H4 (cell line): ENCODE data around the gene SLC2A5. TPM values are rescaled to one million over a fixed set of nuclear protein-coding genes. Genes with fewer than 3 reads are reported as not detected.
"Not testable (repeated sequence)": the region's sequence is repeated elsewhere in the genome, so short reads cannot be mapped to it uniquely, and the experiment has no call there.

Experiments
- DNase-seq: peaks from one replicate; pipeline ENCODE4 v3.0.0-alpha.2; 2015; ENCODE audit warnings: low spot score
- total RNA-seq: library from RNA; depleted of rRNA; stranded (reverse); fragments of >200 nt; shearing (Covaris generic); gene quantifications from 2 replicates; pipeline ENCODE4 v1.2.3, GENCODE V29; 2014

Gene SLC2A5
- total RNA-seq, 1 experiment from 2014 or later: 1.7 TPM

- no peak for DNase-seq
Measured at GRCh38 chr1:9035226-9035625, 34.2 kb downstream of the SLC2A5 start.

DNA sequence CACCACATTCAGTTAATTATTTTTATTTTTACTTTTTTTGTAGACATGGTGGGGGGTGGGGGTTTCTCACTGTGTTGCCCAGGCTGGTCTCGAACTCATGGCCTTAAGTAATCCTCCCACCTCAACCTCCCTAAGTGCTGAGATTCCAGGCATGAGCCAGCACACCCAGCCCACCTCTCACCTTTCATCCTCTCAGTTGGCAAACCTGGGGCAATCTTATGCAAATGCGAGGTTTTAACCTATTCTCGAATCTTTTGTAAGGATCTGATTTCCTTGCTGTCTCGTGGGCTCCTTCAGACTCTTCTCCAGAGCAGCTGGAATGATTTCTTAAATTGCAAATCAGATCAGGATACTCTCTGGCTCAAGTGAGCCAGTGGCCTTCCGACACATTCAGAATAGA lies 36.1 kb downstream of the SLC2A5 start:
- DNase-seq: no peak

- no peak for DNase-seq
Measured at GRCh38 chr1:9031484-9032259, 37.8 kb downstream of the SLC2A5 start.

- DNase-seq: not testable (repeated sequence)
Measured at GRCh38 chr1:9031077-9031476, 38.4 kb downstream of the SLC2A5 start.

DNA sequence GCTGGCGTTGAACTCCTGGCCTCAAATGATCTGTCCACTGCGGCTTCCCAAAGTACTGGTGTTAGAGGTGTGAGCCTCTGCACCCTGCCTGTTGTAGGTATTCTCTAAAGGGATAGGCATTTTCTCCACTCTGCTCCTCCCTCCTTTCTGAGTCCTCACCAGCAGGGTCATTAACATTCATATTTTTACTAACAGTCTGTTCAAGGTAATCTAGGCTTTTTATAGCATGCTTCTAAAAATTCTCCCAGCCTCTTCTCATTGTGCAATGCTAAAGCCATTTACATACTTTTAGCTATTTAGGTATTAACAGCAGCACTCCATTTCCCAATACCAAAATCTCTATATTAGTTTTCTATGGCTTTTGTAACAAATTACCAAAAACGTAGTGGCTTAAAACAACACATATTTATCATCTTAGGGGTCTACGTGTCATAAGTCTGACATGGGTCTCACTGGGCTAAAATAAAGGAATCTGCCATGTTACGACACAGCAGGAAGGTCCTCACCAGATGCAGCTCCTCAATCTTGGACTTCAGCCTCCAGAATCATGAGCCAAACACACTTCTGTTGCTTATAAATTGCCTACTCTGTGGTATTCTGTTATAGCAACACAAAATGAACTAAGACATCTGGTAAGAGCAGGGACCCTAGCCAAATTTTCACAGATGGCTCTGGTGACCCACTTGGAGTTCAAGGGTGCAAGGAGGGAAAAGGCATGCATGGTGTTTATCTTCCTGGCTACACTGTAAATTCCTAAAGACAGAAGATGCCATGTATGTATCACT lies 40.3 kb downstream of the SLC2A5 start:
- DNase-seq: no peak

- DNase-seq: no peak
Measured at GRCh38 chr1:9027307-9027706, 42.1 kb downstream of the SLC2A5 start.

DNA sequence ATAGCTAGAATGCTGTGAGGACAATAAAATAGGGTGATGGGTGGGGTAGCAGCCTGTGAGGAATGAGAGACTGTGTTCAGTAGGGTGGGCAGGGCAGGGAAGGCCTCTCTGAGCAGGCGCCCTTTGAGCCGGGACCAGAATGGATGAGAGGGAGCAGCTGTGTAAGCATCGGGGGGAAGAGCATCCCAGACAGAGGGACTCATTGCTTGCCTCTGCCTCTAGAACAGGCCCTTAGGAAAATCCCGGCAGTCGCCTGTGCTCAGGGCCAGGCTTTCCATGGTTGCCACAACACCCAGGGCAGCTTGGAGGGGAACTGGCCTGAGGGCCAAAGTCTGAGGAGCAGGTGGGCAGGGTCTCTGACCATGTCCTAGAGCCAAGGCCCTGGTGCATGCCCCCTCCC lies 44.0 kb downstream of the SLC2A5 start:
- no peak for DNase-seq

GRCh38 chr1:9024837-9025236 lies 44.6 kb downstream of the SLC2A5 start:
- DNase-seq: no peak

- DNase-seq: no peak
Measured at GRCh38 chr1:9022773-9023172, 46.7 kb downstream of the SLC2A5 start.

- not testable (repeated sequence) for DNase-seq
Measured at GRCh38 chr1:9022026-9022738, 47.3 kb downstream of the SLC2A5 start.

GRCh38 chr1:9020305-9020704 lies 49.1 kb downstream of the SLC2A5 start:
- no peak for DNase-seq

- no peak for DNase-seq
Measured at GRCh38 chr1:9019896-9020295, 49.5 kb downstream of the SLC2A5 start.

DNA sequence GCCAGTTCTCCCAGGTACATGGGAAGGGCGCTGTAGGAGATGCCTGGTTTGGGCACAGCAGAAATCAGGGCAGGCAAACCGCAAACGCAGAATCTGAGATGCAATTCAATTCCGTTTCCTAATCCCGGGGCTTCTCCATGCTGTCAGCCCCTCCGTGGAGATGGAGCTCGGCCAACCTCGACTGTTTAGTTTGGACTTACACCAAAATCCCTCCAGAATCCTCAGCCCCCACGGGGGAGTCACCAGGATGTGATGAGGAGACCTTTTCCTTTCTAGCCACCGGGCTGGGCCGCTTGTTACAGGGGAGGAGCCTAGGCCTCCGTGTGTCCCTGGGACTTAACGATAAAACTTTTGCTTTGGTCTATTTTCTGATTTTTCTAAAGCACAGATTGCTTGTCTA lies 51.1 kb downstream of the SLC2A5 start:
- no peak for DNase-seq

- DNase-seq: no peak
Measured at GRCh38 chr1:9016455-9016854, 53.0 kb downstream of the SLC2A5 start.

- no peak for DNase-seq
Measured at GRCh38 chr1:9014475-9015375, 54.7 kb downstream of the SLC2A5 start.

DNA sequence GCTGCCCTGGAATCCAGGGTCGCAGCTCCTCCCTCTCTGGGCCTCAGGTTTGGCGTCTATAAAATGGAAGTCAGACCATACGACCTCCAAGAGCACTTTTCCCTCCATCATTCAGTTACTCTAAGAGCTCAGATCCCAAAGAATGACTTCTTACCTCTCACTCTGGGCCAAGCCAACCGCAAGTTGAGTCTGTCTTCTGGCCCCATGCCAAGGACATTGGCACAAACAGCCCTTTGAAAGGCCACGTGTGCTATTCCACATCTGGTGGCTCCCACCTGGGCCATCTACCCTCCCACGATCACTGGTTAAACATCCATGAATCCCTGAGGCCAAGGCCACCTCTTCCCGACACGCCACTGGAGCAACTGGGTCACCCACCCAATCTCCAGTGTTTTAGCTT lies 55.6 kb downstream of the SLC2A5 start:
- no peak for DNase-seq

DNA sequence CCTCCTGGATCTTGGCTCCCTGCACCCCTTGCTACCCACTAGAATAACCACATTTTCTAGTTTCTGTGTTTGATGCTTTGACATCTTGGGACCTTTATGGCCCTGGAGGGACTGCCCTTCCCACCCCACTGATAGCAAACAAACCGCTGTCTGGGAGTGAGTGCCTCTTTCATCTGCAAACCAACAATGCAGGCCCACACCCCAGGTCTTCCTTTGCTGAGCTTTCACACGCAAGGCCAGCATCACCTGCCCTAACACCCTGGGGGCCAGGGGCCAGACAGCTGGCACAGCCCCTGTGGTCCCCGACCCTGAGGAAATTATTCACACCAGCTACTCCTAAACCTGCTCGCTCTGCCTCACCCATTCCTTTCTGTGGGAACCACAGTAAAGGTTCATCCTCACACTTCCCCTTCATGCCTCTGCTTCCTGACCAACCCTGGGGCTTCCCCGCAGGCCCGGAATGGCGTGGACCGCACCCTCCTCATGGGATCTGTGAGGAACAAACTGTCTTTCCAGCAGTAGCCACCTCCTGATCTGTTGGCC lies 58.6 kb downstream of the SLC2A5 start:
- DNase-seq: no peak

DNA sequence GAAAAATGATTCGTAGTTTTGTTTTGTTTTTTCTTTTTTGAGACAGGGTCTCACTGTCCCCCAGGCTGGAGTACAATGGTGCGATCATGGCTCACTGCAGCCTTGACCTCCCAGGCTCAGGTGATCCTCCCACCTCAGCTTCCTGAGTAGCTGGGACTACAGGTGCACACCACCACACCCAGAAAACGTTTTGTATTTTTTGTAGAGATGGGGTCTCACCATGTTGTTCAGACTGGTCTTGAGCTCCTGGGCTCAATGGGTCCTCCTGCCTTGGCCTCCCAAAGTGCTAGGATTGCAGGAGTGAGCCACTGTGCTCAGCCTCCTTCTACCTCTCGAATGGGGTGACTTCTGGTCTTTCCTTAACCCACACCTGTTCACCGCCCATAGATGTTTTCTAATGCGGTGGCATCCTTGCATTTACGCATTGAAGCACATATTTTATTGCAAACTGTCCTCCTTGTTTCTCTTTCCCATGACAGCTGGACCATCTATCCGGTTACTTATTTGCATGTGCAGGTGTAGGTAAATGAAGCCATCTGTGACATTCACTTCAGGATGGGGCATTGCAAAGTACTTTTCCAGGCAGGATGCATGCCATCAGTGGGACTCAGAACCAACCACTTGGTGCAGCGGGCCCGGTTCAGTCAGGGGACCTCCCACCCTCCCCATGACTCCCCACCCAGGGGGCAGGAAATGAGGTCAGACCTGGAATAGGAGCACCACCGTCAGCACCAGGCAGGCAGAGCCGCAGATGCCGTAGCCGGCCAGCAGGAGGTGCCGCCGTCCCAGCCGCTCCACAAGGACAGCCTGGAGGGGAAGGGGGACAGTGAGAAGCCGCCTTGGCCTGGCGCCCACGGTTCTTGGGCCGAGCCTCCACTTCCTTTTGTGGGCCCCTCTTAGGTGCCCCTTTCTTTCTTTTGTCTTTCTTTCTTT lies 59.7 kb downstream of the SLC2A5 start:
- no peak for DNase-seq

- DNase-seq: no peak
Measured at GRCh38 chr1:9008236-9008635, 61.2 kb downstream of the SLC2A5 start.
